ENCODE measurements around the gene CTIF.

Gene CTIF

GRCh38 chr18:48900469-48900868 lies 361.6 kb downstream of the CTIF start:
- FAIRE-seq (no peak), DNase-seq (ENCODE audit: insufficient read length, low spot score) (no peak)
- no peak for TF ChIP-seq POU2F2 (IDR thresholded peaks at IDR 0.05; ENCODE audit: low read depth, low read length)
- TF ChIP-seq TAF1 (IDR thresholded peaks at IDR 0.05; ENCODE audit: low read depth, low read length) = no peak
- TF ChIP-seq PAX5 (IDR thresholded peaks at IDR 0.05; ENCODE audit: insufficient read depth, low read length, severe bottlenecking) = no peak

GRCh38 chr18:48901145-48902022 lies 362.6 kb downstream of the CTIF start:
- FAIRE-seq (no peak), DNase-seq (ENCODE audit: insufficient read length, low spot score) (no peak)
- no peak for TF ChIP-seq SPI1 (IDR thresholded peaks at IDR 0.05; ENCODE audit: low read depth, low read length)
- no peak for TF ChIP-seq POU2F2 (IDR thresholded peaks at IDR 0.05; ENCODE audit: low read depth, low read length)
- no peak for TF ChIP-seq POLR2AphosphoS5 (IDR thresholded peaks at IDR 0.05; ENCODE audit: low read depth, low read length)
- TF ChIP-seq POLR2A (IDR thresholded peaks at IDR 0.05; ENCODE audit: low read depth, low read length) = no peak
- TF ChIP-seq PAX5 (IDR thresholded peaks at IDR 0.05; ENCODE audit: insufficient read depth, low read length, severe bottlenecking) = no peak
- TF ChIP-seq TAF1 (IDR thresholded peaks at IDR 0.05; ENCODE audit: low read depth, low read length) = no peak

- TF ChIP-seq SPI1 (IDR thresholded peaks at IDR 0.05; ENCODE audit: low read depth, low read length) = no peak
- no peak for TF ChIP-seq PAX5 (IDR thresholded peaks at IDR 0.05; ENCODE audit: insufficient read depth, low read length, severe bottlenecking)
- TF ChIP-seq POLR2AphosphoS5 (IDR thresholded peaks at IDR 0.05; ENCODE audit: low read depth, low read length) = no peak
- TF ChIP-seq POLR2A (IDR thresholded peaks at IDR 0.05; ENCODE audit: low read depth, low read length) = no peak
- TF ChIP-seq POU2F2 (IDR thresholded peaks at IDR 0.05; ENCODE audit: low read depth, low read length) = no peak
- TF ChIP-seq TAF1 (IDR thresholded peaks at IDR 0.05; ENCODE audit: low read depth, low read length) = no peak
- DNase-seq (ENCODE audit: insufficient read length, low spot score) (no peak), FAIRE-seq (no peak)
Measured at GRCh38 chr18:48902023-48902855, 363.4 kb downstream of the CTIF start.

- DNase-seq (ENCODE audit: insufficient read length, low spot score) = no peak
- TF ChIP-seq SPI1 (IDR thresholded peaks at IDR 0.05; ENCODE audit: low read depth, low read length) (no peak), POLR2A (IDR thresholded peaks at IDR 0.05; ENCODE audit: low read depth, low read length) (no peak), TAF1 (IDR thresholded peaks at IDR 0.05; ENCODE audit: low read depth, low read length) (no peak), POU2F2 (IDR thresholded peaks at IDR 0.05; ENCODE audit: low read depth, low read length) (no peak)
- no peak for FAIRE-seq
Measured at GRCh38 chr18:48902856-48903601, 364.2 kb downstream of the CTIF start.

- DNase-seq (ENCODE audit: insufficient read length, low spot score) (no peak), FAIRE-seq (no peak)
- no peak for TF ChIP-seq SPI1 (IDR thresholded peaks at IDR 0.05; ENCODE audit: low read depth, low read length)
- no peak for TF ChIP-seq POLR2A (IDR thresholded peaks at IDR 0.05; ENCODE audit: low read depth, low read length)
- no peak for TF ChIP-seq TAF1 (IDR thresholded peaks at IDR 0.05; ENCODE audit: low read depth, low read length)
- no peak for TF ChIP-seq POU2F2 (IDR thresholded peaks at IDR 0.05; ENCODE audit: low read depth, low read length)
Measured at GRCh38 chr18:48904091-48904490, 365.3 kb downstream of the CTIF start.

GRCh38 chr18:48904847-48905394 lies 366.1 kb downstream of the CTIF start:
- FAIRE-seq (no peak), DNase-seq (ENCODE audit: insufficient read length, low spot score) (no peak)
- TF ChIP-seq POLR2A (IDR thresholded peaks at IDR 0.05; ENCODE audit: low read depth, low read length) (no peak), PAX5 (IDR thresholded peaks at IDR 0.05; ENCODE audit: insufficient read depth, low read length, severe bottlenecking) (no peak), TAF1 (IDR thresholded peaks at IDR 0.05; ENCODE audit: low read depth, low read length) (no peak), POLR2AphosphoS5 (IDR thresholded peaks at IDR 0.05; ENCODE audit: low read depth, low read length) (no peak), POU2F2 (IDR thresholded peaks at IDR 0.05; ENCODE audit: low read depth, low read length) (no peak), SPI1 (IDR thresholded peaks at IDR 0.05; ENCODE audit: low read depth, low read length) (no peak)

- no peak for FAIRE-seq
- no peak for DNase-seq (ENCODE audit: insufficient read length, low spot score)
- TF ChIP-seq PAX5 (IDR thresholded peaks at IDR 0.05; ENCODE audit: insufficient read depth, low read length, severe bottlenecking) (no peak), SPI1 (IDR thresholded peaks at IDR 0.05; ENCODE audit: low read depth, low read length) (no peak), POU2F2 (IDR thresholded peaks at IDR 0.05; ENCODE audit: low read depth, low read length) (no peak), POLR2A (IDR thresholded peaks at IDR 0.05; ENCODE audit: low read depth, low read length) (no peak), POLR2AphosphoS5 (IDR thresholded peaks at IDR 0.05; ENCODE audit: low read depth, low read length) (no peak), TAF1 (IDR thresholded peaks at IDR 0.05; ENCODE audit: low read depth, low read length) (no peak)
Measured at GRCh38 chr18:48905513-48905912, 366.7 kb downstream of the CTIF start.

GRCh38 chr18:48908916-48909315 lies 370.1 kb downstream of the CTIF start:
- FAIRE-seq (peak; percentile 41), DNase-seq (ENCODE audit: insufficient read length, low spot score) (no peak)
- TF ChIP-seq SPI1 (IDR thresholded peaks at IDR 0.05; ENCODE audit: low read depth, low read length) (no peak), PAX5 (IDR thresholded peaks at IDR 0.05; ENCODE audit: insufficient read depth, low read length, severe bottlenecking) (no peak)

GRCh38 chr18:48909721-48910120 lies 370.9 kb downstream of the CTIF start:
- DNase-seq (ENCODE audit: insufficient read length, low spot score) (no peak), FAIRE-seq (no peak)
- TF ChIP-seq SPI1 (IDR thresholded peaks at IDR 0.05; ENCODE audit: low read depth, low read length) (no peak), POLR2AphosphoS5 (IDR thresholded peaks at IDR 0.05; ENCODE audit: low read depth, low read length) (no peak), TAF1 (IDR thresholded peaks at IDR 0.05; ENCODE audit: low read depth, low read length) (no peak), POLR2A (IDR thresholded peaks at IDR 0.05; ENCODE audit: low read depth, low read length) (no peak), PAX5 (IDR thresholded peaks at IDR 0.05; ENCODE audit: insufficient read depth, low read length, severe bottlenecking) (no peak), POU2F2 (IDR thresholded peaks at IDR 0.05; ENCODE audit: low read depth, low read length) (no peak)

All from GM12891 (cell line).